Hepatocyte (in vitro differentiated cells): Measurements from ENCODE around the gene ASB3. TPM values are rescaled to one million over a fixed set of nuclear protein-coding genes. Genes with fewer than 3 reads are reported as not detected.
"Not testable (repeated sequence)": the region's sequence is repeated elsewhere in the genome, so short reads cannot be mapped to it uniquely, and the experiment has no call there.

Source experiments
- DNase-seq: peaks from one replicate; pipeline ENCODE4 v3.0.0-alpha.2; 2016; ENCODE audit warnings: low spot score
- H2AFZ ChIP-seq: fragments of 200-600 bp; sonication (generic); 2 replicates; pipeline ENCODE4 v1.6.0; 2016; ENCODE audit warnings: antibody characterized with exemption, mild to moderate bottlenecking
- H3K27ac ChIP-seq: fragments of 200-600 bp; sonication (generic); 2 replicates; pipeline ENCODE4 v1.5.1; 2016; ENCODE audit warnings: mild to moderate bottlenecking
- H3K27me3 ChIP-seq: fragments of 200-600 bp; sonication (generic); 2 replicates; pipeline ENCODE4 v1.6.1; 2016
- H3K36me3 ChIP-seq: fragments of 200-600 bp; sonication (generic); replicated peaks from 2 replicates; pipeline ENCODE4 v1.5.1; 2016; ENCODE audit warnings: low read depth; ENCODE audit not compliant: insufficient read depth
- H3K4me1 ChIP-seq: fragments of 200-600 bp; sonication (generic); 2 replicates; pipeline ENCODE4 v1.5.1; 2016; ENCODE audit warnings: mild to moderate bottlenecking, moderate library complexity; ENCODE audit not compliant: insufficient read depth
- H3K4me2 ChIP-seq: fragments of 200-600 bp; sonication (generic); 2 replicates; pipeline ENCODE4 v1.6.0; 2016
- H3K4me3 ChIP-seq: fragments of 200-600 bp; sonication (generic); 2 replicates; pipeline ENCODE4 v1.5.1; 2016; ENCODE audit warnings: mild to moderate bottlenecking
- H3K79me2 ChIP-seq: fragments of 200-600 bp; sonication (generic); 2 replicates; pipeline ENCODE4 v1.6.0; 2017; ENCODE audit warnings: mild to moderate bottlenecking
- H3K9me2 ChIP-seq: fragments of 200-600 bp; sonication (generic); replicated peaks from 2 replicates; pipeline ENCODE4 v1.6.0; 2017; ENCODE audit warnings: mild to moderate bottlenecking; ENCODE audit not compliant: insufficient read depth
- H3K9me3 ChIP-seq: fragments of 200-600 bp; sonication (generic); 2 replicates; pipeline ENCODE4 v1.5.1; 2016; ENCODE audit warnings: low read depth, mild to moderate bottlenecking
- H4K20me1 ChIP-seq: fragments of 200-600 bp; sonication (generic); 2 replicates; pipeline ENCODE4 v1.6.0; 2016; ENCODE audit warnings: mild to moderate bottlenecking; ENCODE audit not compliant: insufficient read depth, poor library complexity, severe bottlenecking
- CTCF ChIP-seq: fragments of 200-600 bp; sonication (generic); IDR thresholded peaks from 2 replicates; pipeline ENCODE4 v1.5.1; 2016; ENCODE audit warnings: antibody characterized with exemption, mild to moderate bottlenecking; ENCODE audit not compliant: poor library complexity
- EZH2 ChIP-seq: fragments of 200-600 bp; sonication (generic); IDR thresholded peaks from 2 replicates; pipeline ENCODE4 v1.6.1; 2016; ENCODE audit warnings: antibody characterized with exemption, mild to moderate bottlenecking, borderline replicate concordance
- EZH2phosphoT487 ChIP-seq: fragments of 200-600 bp; sonication (generic); IDR thresholded peaks from one replicate; pipeline ENCODE4 v1.6.1; 2018; ENCODE audit warnings: antibody characterized with exemption, mild to moderate bottlenecking, low read depth, moderate library complexity; ENCODE audit not compliant: unreplicated experiment, severe bottlenecking
- WGBS: methylation state at CpG from one replicate; pipeline ENCODE4 v1.1.6; 2016; ENCODE audit warnings: low lambda C conversion rate; ENCODE audit errors: missing lambda C conversion rate; 5-methylcytosine and 5-hydroxymethylcytosine counted together
- polyA plus RNA-seq: library from polyadenylated mRNA; unstranded; fragments of >200 nt; fragmentation: Nextera tagmentation; extraction: Ambion mirVana; gene quantifications from 2 replicates; pipeline ENCODE4 v1.2.1, GENCODE V29; 2016
- total RNA-seq: library from RNA; depleted of rRNA; stranded (reverse); fragments of >200 nt; gene quantifications from 2 replicates; pipeline ENCODE4 v1.2.3, GENCODE V29; 2014

Gene ASB3
- total and polyA plus RNA-seq, 2 experiments from 2014 or later, result 12.2 to 14.8 TPM

GRCh38 chr2:53672881-53673522 lies 113.8 kb downstream of the ASB3 start:
- Histone ChIP-seq H4K20me1 (no peaks in the 10 kb centered on the region), H3K9me3 (no peaks in the 10 kb centered on the region), H3K4me2 (no peak overlapping the region), H3K27ac (no peak overlapping the region), H3K4me3 (no peak overlapping the region), H3K79me2 (no peaks in the 10 kb centered on the region), H2AFZ (no peak overlapping the region), H3K36me3 (no peaks in the 10 kb centered on the region), H3K9me2 (no peaks in the 10 kb centered on the region), H3K4me1 (no peaks in the 10 kb centered on the region), H3K27me3 (no peaks in the 10 kb centered on the region)
- TF ChIP-seq EZH2phosphoT487 (no peak), CTCF (no peak), EZH2 (no peak)
- WGBS, result 56% methylated on average over 2 of the region's 2 CpGs
- no peak for DNase-seq

DNA sequence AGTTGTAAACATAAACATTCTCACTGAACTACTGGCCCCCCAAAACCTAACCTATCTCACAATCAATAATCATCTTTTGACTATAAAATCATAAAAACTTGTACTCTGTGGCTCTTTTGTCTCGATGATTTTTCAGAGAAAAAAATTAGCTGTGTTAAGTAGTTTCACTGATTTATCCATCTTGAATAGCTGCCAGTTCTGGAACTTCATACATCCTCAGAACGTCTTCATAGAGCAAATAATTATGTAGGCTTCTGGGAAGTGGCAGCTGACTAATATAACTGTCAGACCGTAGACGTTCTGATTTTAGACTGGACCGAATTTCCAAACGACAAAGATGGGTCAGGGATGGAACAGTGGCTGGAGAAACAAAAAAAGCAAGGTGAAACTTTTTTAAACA lies 116.4 kb downstream of the ASB3 start:
- no peak overlapping the region for H2AFZ ChIP-seq
- 77% methylated on average over 6 of the region's 6 CpGs for WGBS
- H3K9me3 ChIP-seq, result no peaks in the 10 kb centered on the region
- no peaks in the 10 kb centered on the region for H3K79me2 ChIP-seq
- H3K4me1 ChIP-seq, result no peaks in the 10 kb centered on the region
- no peaks in the 10 kb centered on the region for H3K9me2 ChIP-seq
- no peak for DNase-seq
- H3K36me3 ChIP-seq, result no peaks in the 10 kb centered on the region
- TF ChIP-seq EZH2 (no peak), CTCF (no peak), EZH2phosphoT487 (no peak)
- H4K20me1 ChIP-seq, result no peaks in the 10 kb centered on the region
- no peak overlapping the region for H3K4me2 ChIP-seq
- H3K27ac ChIP-seq, result no peak overlapping the region
- no peak overlapping the region for H3K4me3 ChIP-seq
- H3K27me3 ChIP-seq, result no peaks in the 10 kb centered on the region

- TF ChIP-seq EZH2, result no peak
- TF ChIP-seq CTCF, result no peak
- no peak for TF ChIP-seq EZH2phosphoT487
- no peak overlapping the region for H3K27ac ChIP-seq
- WGBS, result 81% methylated on average over 3 of the region's 3 CpGs
- no peaks in the 10 kb centered on the region for H3K9me2 ChIP-seq
- H3K79me2 ChIP-seq, result no peaks in the 10 kb centered on the region
- H4K20me1 ChIP-seq, result no peaks in the 10 kb centered on the region
- no peaks in the 10 kb centered on the region for H3K9me3 ChIP-seq
- H2AFZ ChIP-seq, result no peak overlapping the region
- no peaks in the 10 kb centered on the region for H3K4me1 ChIP-seq
- H3K4me2 ChIP-seq, result no peak overlapping the region
- no peak for DNase-seq
- H3K36me3 ChIP-seq, result no peaks in the 10 kb centered on the region
- no peak overlapping the region for H3K4me3 ChIP-seq
- H3K27me3 ChIP-seq, result no peaks in the 10 kb centered on the region
Observed at GRCh38 chr2:53668624-53669026, 118.1 kb downstream of the ASB3 start.

DNA sequence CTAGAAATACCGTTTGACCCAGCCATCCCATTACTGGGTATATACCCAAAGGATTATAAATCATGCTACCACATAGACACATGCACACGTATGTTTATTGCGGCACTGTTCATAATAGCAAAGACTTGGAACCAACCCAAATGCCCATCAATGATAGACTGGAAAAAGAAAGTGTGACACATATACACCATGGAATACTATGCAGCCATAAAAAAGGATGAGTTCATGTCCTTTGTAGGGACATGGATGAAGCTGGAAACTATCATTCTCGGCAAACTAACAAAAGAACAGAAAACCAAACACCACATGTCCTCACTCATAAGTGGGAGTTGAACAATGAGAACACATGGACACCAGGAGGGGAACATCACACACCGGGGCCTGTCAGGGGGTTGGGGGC lies 119.6 kb downstream of the ASB3 start:
- H3K9me2 ChIP-seq, H3K79me2 ChIP-seq, DNase-seq, H3K9me3 ChIP-seq, H3K36me3 ChIP-seq, H2AFZ ChIP-seq, H3K27me3 ChIP-seq, H4K20me1 ChIP-seq, H3K4me3 ChIP-seq, H3K27ac ChIP-seq, H3K4me2 ChIP-seq, H3K4me1 ChIP-seq: not testable (repeated sequence)
- WGBS, result 98% methylated on average over 5 of the region's 5 CpGs
